Fibroblast of lung (primary cell): ENCODE data around the gene LINC01488. TPM values are rescaled to one million over a fixed set of nuclear protein-coding genes. Genes with fewer than 3 reads are reported as not detected.
A peak's percentile ranks its signal among the peaks of the same experiment; 100 is the strongest.

Source experiments
- DNase-seq, 2 donors: peaks; one replicate each; pipeline versions ENCODE4 v3.0.0 to v3.0.0-alpha.2; 2010; ENCODE audit warnings: low read depth in 2 of 2
- H2AFZ ChIP-seq: 2 replicates; pipeline ENCODE4 v1.5.1; 2012; ENCODE audit warnings: low read length, control low read depth, inconsistent platforms
- H3K27ac ChIP-seq: 2 replicates; pipeline ENCODE4 v1.5.1; 2011; ENCODE audit warnings: low read length, control low read depth; ENCODE audit not compliant: insufficient read depth
- H3K27me3 ChIP-seq: 2 replicates; pipeline ENCODE4 v1.5.1; 2011; ENCODE audit warnings: mild to moderate bottlenecking, low read length; ENCODE audit not compliant: control insufficient read depth, insufficient read depth
- H3K36me3 ChIP-seq: 2 replicates; pipeline ENCODE4 v1.5.1; 2011; ENCODE audit warnings: low read length; ENCODE audit not compliant: control insufficient read depth, insufficient read depth
- H3K4me1 ChIP-seq: 2 replicates; pipeline ENCODE4 v1.5.1; 2011; ENCODE audit warnings: low read length; ENCODE audit not compliant: control insufficient read depth, insufficient read depth; ENCODE audit errors: extremely low read depth
- H3K4me2 ChIP-seq: 2 replicates; pipeline ENCODE4 v1.5.1; 2011; ENCODE audit warnings: low read length, control low read depth; ENCODE audit not compliant: insufficient read depth; ENCODE audit errors: extremely low read depth
- H3K4me3 ChIP-seq, 4 experiments: fragments of 200-600 bp in 1 of 4; sonication (generic) in 1 of 4; replicated peaks in 1 of 4; 2 replicates each; pipeline ENCODE4 v1.5.1; 2011 to 2016; ENCODE audit warnings: low read length in 4 of 4, low read depth in 3 of 4, mild to moderate bottlenecking in 3 of 4, control low read depth in 2 of 4, inconsistent platforms in 1 of 4, mixed read lengths in 1 of 4; ENCODE audit not compliant: insufficient read depth in 1 of 4; ENCODE audit errors: control extremely low read depth in 1 of 4
- H3K79me2 ChIP-seq: 2 replicates; pipeline ENCODE4 v1.5.1; 2012; ENCODE audit warnings: mild to moderate bottlenecking, low read length, inconsistent platforms; ENCODE audit not compliant: control insufficient read depth, insufficient read depth
- H3K9ac ChIP-seq: 2 replicates; pipeline ENCODE4 v1.5.1; 2011; ENCODE audit warnings: mild to moderate bottlenecking, low read length, control low read depth; ENCODE audit not compliant: insufficient read depth
- H3K9me3 ChIP-seq: 2 replicates; pipeline ENCODE4 v1.5.1; 2012; ENCODE audit warnings: low read depth, low read length; ENCODE audit not compliant: control insufficient read depth, insufficient read depth
- H4K20me1 ChIP-seq: 2 replicates; pipeline ENCODE4 v1.5.1; 2011; ENCODE audit warnings: low read length; ENCODE audit not compliant: control insufficient read depth, insufficient read depth; ENCODE audit errors: extremely low read depth
- CTCF ChIP-seq, 2 donors: IDR thresholded peaks in 1 of 2; conservative IDR thresholded peaks in 1 of 2; 1 replicate in 1 of 2; 2 replicates in 1 of 2; pipeline ENCODE4 v1.5.1; 2011 to 2012; ENCODE audit warnings: low read length in 2 of 2, control low read depth in 1 of 2, inconsistent platforms in 1 of 2, low read depth in 1 of 2, mild to moderate bottlenecking in 1 of 2
- EZH2 ChIP-seq: IDR thresholded peaks from 2 replicates; pipeline ENCODE4 v1.5.1; 2012; ENCODE audit warnings: low read length, control low read depth, mild to moderate bottlenecking; ENCODE audit errors: missing control alignments
- polyA plus RNA-seq, 2 donors: library from polyadenylated mRNA; depleted of rRNA in 1 of 2; stranded (reverse) in 1 of 2; unstranded in 1 of 2; fragments of >200 nt; gene quantifications; 2 replicates each; pipeline ENCODE4 v1.2.1, GENCODE V29; 2011 to 2012; ENCODE audit warnings: missing spikeins in 1 of 2
- total RNA-seq: library from RNA; depleted of rRNA; stranded (reverse); fragments of >200 nt; gene quantifications from 2 replicates; pipeline ENCODE4 v1.2.1, GENCODE V29; 2014

The LINC01488 gene
- total and polyA plus RNA-seq, 2 donors (not counting 1 experiment from before 2014, with no cell fraction given) = not detected

- H3K4me3 ChIP-seq = no peak overlapping the region
- no peak overlapping the region for H3K9ac ChIP-seq
- H3K27ac ChIP-seq = no peak overlapping the region
- TF ChIP-seq EZH2 (no peak), CTCF (conservative IDR thresholded peaks at IDR 0.05 in 1 of 2, IDR thresholded peaks at IDR 0.05 in 1 of 2; ENCODE audit: low read depth in 1 of 2, low read length in 2 of 2) (no peak)
- no peaks in the 10 kb centered on the region for H3K36me3 ChIP-seq
- DNase-seq = peak; percentile 14 to 74
- H3K27me3 ChIP-seq = no peaks in the 10 kb centered on the region
- H2AFZ ChIP-seq = peak overlapping the region; percentile 39
- H3K4me2 ChIP-seq = peak overlapping the region; percentile 3
- H3K79me2 ChIP-seq = no peaks in the 10 kb centered on the region
- no peaks in the 10 kb centered on the region for H3K9me3 ChIP-seq
- H4K20me1 ChIP-seq = no peaks in the 10 kb centered on the region
- H3K4me1 ChIP-seq = peaks cover 10% of the 10 kb centered on the region
These were observed 42.9 kb downstream of the LINC01488 start for GRCh38 chr11:69524291-69524882.

GRCh38 chr11:69524991-69525411, 43.5 kb downstream of the LINC01488 start:
- no peaks in the 10 kb centered on the region for H4K20me1 ChIP-seq
- H3K36me3 ChIP-seq = no peaks in the 10 kb centered on the region
- no peaks in the 10 kb centered on the region for H3K79me2 ChIP-seq
- no peaks in the 10 kb centered on the region for H3K9me3 ChIP-seq
- H2AFZ ChIP-seq = no peak overlapping the region
- H3K4me1 ChIP-seq = peaks cover 10% of the 10 kb centered on the region
- no peak overlapping the region for H3K27ac ChIP-seq
- no peak overlapping the region for H3K4me2 ChIP-seq
- DNase-seq = no peak
- H3K27me3 ChIP-seq = no peaks in the 10 kb centered on the region
- no peak for TF ChIP-seq CTCF (conservative IDR thresholded peaks at IDR 0.05 in 1 of 2, IDR thresholded peaks at IDR 0.05 in 1 of 2; ENCODE audit: low read depth in 1 of 2, low read length in 2 of 2)
- no peak for TF ChIP-seq EZH2
- H3K4me3 ChIP-seq = no peak overlapping the region
- H3K9ac ChIP-seq = no peak overlapping the region

GRCh38 chr11:69525516-69526452, 44.3 kb downstream of the LINC01488 start:
- no peak for TF ChIP-seq CTCF (conservative IDR thresholded peaks at IDR 0.05 in 1 of 2, IDR thresholded peaks at IDR 0.05 in 1 of 2; ENCODE audit: low read depth in 1 of 2, low read length in 2 of 2)
- no peak for TF ChIP-seq EZH2
- no peak overlapping the region for H2AFZ ChIP-seq

More at GRCh38 chr11:69525516-69526452, 44.3 kb downstream of the LINC01488 start:
- Histone ChIP-seq H3K4me3 (no peak overlapping the region), H3K9me3 (no peaks in the 10 kb centered on the region), H4K20me1 (no peaks in the 10 kb centered on the region), H3K4me2 (no peak overlapping the region), H3K9ac (no peak overlapping the region), H3K27ac (no peak overlapping the region), H3K4me1 (peaks cover 10% of the 10 kb centered on the region), H3K27me3 (no peaks in the 10 kb centered on the region), H3K79me2 (no peaks in the 10 kb centered on the region), H3K36me3 (no peaks in the 10 kb centered on the region)
- DNase-seq = no peak
